ENCODE data around the gene DGKD.

DGKD gene

DNA sequence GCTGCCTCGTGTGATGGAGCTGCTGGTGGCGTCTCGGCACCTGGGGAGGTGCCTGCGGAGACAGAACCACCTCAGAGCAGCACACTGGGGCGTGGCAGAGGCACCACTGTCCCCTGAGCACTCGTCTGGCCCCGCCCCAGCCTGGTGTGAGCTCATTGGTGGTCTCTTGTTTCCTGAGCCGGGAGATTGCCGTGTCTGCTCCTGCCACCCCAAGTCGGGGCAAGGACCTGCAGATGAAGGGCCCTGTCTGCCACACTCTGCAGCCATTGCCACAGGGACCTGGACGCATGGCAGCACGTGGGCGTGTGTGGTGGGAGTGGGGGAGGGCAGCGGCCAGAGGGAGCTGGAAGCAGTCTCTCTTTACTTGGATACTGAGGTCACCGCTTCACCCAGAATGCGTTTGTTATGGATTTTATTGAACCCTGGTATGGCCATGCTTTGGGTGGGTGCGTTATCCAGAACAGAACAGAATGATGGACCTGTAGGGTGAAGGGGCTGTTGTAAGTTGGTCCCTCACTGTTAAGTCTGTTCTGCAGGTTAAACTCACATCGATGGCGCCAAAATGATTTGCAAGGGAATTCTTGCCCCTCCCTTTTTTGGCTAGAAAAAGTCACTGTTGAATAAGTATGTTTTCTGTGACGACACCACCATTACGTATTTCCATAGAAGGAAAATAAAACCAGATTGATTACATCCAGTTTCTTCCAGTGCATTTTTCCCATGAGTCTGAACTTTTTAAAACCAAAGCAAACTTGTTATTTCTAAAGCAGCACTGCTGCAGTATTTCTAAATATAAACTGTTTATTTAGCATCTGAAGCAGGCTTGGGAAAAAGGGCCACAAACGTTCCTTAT is 120.2 kb downstream of the DGKD start:
- TF ChIP-seq, protein P1, sequence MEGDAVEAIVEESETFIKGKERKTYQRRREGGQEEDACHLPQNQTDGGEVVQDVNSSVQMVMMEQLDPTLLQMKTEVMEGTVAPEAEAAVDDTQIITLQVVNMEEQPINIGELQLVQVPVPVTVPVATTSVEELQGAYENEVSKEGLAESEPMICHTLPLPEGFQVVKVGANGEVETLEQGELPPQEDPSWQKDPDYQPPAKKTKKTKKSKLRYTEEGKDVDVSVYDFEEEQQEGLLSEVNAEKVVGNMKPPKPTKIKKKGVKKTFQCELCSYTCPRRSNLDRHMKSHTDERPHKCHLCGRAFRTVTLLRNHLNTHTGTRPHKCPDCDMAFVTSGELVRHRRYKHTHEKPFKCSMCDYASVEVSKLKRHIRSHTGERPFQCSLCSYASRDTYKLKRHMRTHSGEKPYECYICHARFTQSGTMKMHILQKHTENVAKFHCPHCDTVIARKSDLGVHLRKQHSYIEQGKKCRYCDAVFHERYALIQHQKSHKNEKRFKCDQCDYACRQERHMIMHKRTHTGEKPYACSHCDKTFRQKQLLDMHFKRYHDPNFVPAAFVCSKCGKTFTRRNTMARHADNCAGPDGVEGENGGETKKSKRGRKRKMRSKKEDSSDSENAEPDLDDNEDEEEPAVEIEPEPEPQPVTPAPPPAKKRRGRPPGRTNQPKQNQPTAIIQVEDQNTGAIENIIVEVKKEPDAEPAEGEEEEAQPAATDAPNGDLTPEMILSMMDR (IDR thresholded peaks at IDR 0.05; ENCODE audit: borderline replicate concordance, insufficient read depth, low read depth, low read length) = no peak
- no peak overlapping the region for H3K4me3 ChIP-seq (ENCODE audit: low read depth, low read length)

DNA sequence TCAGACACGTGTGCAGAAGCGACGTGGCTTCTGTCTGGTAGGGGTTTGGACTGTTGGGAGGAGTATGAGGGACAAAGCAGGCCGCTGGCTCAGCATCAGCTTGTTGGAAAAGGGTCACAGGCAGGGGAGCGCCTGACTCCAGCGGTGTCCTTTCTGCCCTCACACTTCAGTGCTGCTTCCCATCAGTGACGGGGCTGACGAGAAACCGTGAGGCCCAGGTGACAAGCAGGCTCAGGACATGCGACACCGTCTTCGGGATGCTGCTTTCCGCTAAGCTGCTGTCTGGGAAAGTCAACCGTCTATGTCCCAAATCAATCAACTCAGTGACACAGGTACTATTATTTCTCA is 121.7 kb downstream of the DGKD start:
- H3K4me3 ChIP-seq (ENCODE audit: low read depth, low read length) = no peak overlapping the region
- TF ChIP-seq, protein P1 (IDR thresholded peaks at IDR 0.05; ENCODE audit: borderline replicate concordance, insufficient read depth, low read depth, low read length) = no peak

DNA sequence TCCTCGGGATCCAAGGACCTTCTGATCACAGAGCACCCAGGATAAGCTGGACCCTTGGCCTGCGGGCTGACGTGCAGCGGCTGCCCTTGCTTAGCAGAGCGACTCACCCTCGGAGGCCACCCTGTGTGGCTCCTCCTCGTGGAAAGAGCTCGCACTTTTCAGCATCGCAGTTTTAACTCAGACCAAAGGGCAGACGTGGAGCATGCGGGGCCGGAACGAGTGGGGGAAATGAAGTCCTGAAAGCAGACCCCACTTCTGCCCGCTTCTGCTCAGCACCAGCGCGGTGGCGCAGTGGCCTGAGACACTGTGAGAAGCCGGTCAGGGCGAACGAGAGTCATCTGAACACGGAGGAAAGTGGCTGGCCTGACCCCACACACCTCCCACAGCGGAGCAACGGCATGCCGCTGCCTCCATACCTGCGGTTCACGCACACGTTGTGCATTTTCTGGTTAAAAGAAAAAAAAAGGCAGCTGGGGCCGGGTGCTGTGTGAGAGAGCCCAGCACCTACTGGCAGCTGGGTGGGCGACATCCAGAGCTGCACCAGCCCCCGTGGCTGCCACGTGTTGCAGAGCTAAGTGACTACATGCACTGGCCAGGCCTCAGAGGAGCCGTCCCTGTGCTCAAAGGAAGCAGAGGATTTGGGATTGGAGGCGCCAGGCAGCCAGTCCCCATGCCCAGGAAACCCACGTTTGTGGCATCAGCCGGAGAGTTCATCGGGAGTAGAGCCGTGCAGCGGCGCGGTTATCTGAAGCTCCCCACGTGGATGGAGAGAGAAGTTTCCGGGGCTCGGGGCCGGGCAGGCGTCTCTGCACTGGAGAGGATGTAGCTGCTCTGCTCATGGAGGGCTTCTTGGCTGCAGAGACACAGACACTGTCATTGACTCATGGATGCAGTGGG is 122.6 kb downstream of the DGKD start:
- TF ChIP-seq, protein P1 (IDR thresholded peaks at IDR 0.05; ENCODE audit: borderline replicate concordance, insufficient read depth, low read depth, low read length) = no peak
- no peak overlapping the region for H3K4me3 ChIP-seq (ENCODE audit: low read depth, low read length)

DNA sequence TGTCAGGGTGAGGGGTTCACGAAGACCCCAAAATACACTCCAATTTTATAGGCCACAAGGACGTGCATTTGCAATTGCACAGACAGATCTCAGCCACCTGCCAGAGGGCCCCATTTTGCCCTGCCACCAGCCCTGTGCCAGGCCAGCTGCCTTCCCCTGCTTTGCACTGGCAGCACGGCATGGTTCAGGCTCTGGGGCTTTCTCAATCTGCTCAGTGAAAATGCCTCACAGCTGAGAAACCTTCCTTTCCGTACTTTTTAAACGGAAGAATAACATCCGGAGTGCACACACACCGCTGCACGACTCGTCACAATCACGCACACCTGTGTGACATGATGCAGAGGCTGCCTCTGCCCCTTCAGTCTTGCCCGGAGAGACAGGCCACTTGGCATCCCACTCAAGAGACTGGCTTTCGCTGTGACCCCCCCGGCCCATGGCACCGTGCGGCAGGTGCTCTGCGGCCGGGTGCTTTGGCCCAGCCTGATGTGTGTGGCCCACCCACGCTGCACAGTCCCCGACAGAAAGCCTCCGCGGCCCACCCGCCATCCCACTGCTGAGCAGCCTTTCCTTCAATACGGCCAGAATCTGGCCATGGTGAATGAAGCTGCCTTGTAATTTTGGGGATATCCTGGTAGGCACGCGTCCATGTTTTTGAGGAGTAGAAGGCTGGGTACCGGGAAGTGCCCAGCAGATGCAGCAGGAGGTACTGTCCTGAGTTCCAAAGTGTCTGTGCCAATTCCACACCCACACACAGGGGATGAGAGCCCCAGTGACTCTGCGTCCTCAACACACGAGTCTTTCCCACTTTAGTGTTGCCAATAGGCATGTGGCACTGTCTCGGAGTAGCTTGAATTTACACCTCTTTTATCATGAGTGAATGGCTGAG is 123.5 kb downstream of the DGKD start:
- H3K4me3 ChIP-seq (ENCODE audit: low read depth, low read length) = no peak overlapping the region
- TF ChIP-seq, protein P1 (IDR thresholded peaks at IDR 0.05; ENCODE audit: borderline replicate concordance, insufficient read depth, low read depth, low read length) = no peak

DNA sequence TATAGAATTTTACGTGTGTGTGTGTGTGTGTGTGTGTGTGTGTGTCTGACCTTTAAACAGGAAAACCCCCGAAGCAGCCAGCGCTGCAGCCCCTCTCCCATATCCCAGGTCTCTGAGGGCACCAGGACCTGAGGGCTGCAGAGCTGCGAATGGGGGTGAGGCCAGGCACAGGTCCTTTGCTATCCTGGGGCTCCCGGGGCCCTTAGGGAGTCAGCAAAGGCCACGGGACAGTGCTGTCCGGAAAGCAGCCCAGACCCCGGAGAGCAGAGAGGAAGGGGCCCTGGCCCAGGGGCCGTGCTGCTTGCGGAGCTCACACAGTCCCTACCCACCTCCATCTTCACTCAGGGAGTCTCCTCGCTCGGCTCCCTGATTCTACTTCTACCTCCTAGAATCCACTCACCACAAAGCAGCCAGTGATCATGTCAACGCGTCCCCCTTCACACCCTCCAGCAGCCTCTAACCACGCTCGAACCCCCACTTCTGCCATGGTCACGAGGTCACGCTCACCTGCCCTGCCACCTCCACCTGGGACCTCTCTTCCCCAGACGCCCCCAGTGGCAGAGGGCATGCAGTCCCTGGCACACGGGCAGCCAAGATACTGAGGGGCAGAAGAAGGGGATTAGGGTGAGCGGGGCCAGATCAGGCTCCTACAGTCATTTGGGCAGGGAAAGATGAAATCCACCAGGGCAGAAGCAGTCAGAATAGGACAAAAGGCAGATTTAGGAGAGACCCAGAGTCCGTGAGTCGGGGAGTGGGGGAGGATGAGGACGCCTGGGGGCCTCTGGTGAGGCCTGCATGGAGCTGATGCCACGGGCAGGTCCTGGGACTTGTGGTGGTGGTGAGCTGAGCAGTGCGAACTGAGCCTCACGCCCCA is 125.6 kb downstream of the DGKD start:
- TF ChIP-seq, protein P1 (IDR thresholded peaks at IDR 0.05; ENCODE audit: borderline replicate concordance, insufficient read depth, low read depth, low read length) = no peak
- H3K4me3 ChIP-seq (ENCODE audit: low read depth, low read length) = no peak overlapping the region
